Large intestine (tissue), 3 donors: ENCODE results near the gene OLFM2. TPM values are rescaled to one million over a fixed set of nuclear protein-coding genes. Genes with fewer than 3 reads are reported as not detected.

Experiments used
- DNase-seq, 2 donors: peaks; one replicate each; pipeline versions ENCODE4 v3.0.0 to v3.0.0-alpha.2; 2013
- H3K27ac ChIP-seq: one replicate; pipeline ENCODE4 v1.5.1; 2013; ENCODE audit warnings: low read length
- H3K27me3 ChIP-seq: 2 replicates; pipeline ENCODE4 v1.6.1; 2013; ENCODE audit warnings: low read length; ENCODE audit not compliant: control insufficient read depth, insufficient read depth
- H3K36me3 ChIP-seq: 2 replicates; pipeline ENCODE4 v1.6.1; 2013; ENCODE audit warnings: low read length; ENCODE audit not compliant: control insufficient read depth, insufficient read depth
- H3K4me1 ChIP-seq: one replicate; pipeline ENCODE4 v1.6.1; 2013; ENCODE audit warnings: low read length; ENCODE audit not compliant: control insufficient read depth, insufficient read depth
- H3K4me3 ChIP-seq: one replicate; pipeline ENCODE4 v1.5.1; 2013; ENCODE audit warnings: low read length
- H3K9me3 ChIP-seq: one replicate; pipeline ENCODE4 v1.6.1; 2013; ENCODE audit warnings: mild to moderate bottlenecking, low read depth, low read length, moderate library complexity; ENCODE audit not compliant: control insufficient read depth
- WGBS: methylation state at CpG from one replicate; pipeline ENCODE4 v1.1.5; 2013; ENCODE audit warnings: low lambda C conversion rate; ENCODE audit not compliant: insufficient coverage; 5-methylcytosine and 5-hydroxymethylcytosine counted together
- polyA plus RNA-seq: library from polyadenylated mRNA; unstranded; fragments of 120-200 nt; gene quantifications from one replicate; pipeline ENCODE4 v1.2.1, GENCODE V29; 2013

The OLFM2 gene
- polyA plus RNA-seq, 1 donor: 15.9 TPM

- DNase-seq: no peak
- H3K9me3 ChIP-seq: no peaks in the 10 kb centered on the region
- no CpG with 5 or more reads among the region's 10 CpGs for WGBS
These were observed 53.0 kb downstream of the OLFM2 start for GRCh38 chr19:9883231-9883758.

GRCh38 chr19:9881720-9882119, 54.6 kb downstream of the OLFM2 start:
- H3K4me3 ChIP-seq: no peak overlapping the region
- DNase-seq: no peak
- WGBS: 100% methylated on average over 4 of the region's 9 CpGs

More at GRCh38 chr19:9883231-9883758, 53.0 kb downstream of the OLFM2 start:
- Histone ChIP-seq H3K4me1 (no peaks in the 10 kb centered on the region), H3K4me3 (no peak overlapping the region), H3K27me3 (no peaks in the 10 kb centered on the region), H3K27ac (no peak overlapping the region), H3K36me3 (no peaks in the 10 kb centered on the region)

DNA sequence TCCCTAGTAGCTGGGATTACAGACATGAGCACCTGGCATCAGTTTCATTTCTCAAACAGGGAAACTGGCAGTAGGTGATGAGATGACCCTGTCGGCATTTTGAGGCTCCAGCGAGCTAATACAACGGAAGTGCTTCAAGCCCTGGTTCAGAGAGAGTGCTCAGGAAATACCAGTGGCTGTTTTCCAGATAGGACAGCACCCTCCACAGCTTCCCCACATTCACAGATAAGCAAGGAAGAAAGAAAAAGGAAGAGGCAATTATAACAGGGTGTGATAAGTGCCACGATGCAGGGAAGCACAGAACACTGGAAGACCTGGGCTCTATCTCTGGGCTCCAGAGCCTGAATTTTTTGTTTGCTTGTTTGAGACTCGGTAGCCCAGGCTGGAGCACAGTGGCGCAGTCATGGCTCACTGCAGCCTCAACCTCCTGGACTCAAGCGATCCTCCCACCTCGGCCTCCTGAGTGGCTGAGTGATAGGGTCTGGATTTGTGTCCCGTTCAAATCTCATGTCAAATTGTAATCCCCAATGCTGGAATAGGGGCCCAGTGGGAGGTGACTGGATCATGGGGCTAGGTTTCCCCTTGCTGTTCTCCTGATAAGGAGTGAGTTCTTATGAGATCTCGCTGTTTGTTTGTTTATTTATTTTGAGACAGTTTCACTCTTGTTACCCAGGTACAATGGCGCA, 57.7 kb downstream of the OLFM2 start:
- H3K4me1 ChIP-seq: no peaks in the 10 kb centered on the region
- no peak for DNase-seq
- H3K4me3 ChIP-seq: no peak overlapping the region
- no peaks in the 10 kb centered on the region for H3K27me3 ChIP-seq
- no CpG with 5 or more reads among the region's 11 CpGs for WGBS
- H3K36me3 ChIP-seq: no peaks in the 10 kb centered on the region
- H3K9me3 ChIP-seq: no peaks in the 10 kb centered on the region
- H3K27ac ChIP-seq: no peak overlapping the region

More at GRCh38 chr19:9881720-9882119, 54.6 kb downstream of the OLFM2 start:
- Histone ChIP-seq H3K9me3 (no peaks in the 10 kb centered on the region), H3K4me1 (no peaks in the 10 kb centered on the region), H3K27me3 (no peaks in the 10 kb centered on the region), H3K36me3 (no peaks in the 10 kb centered on the region), H3K27ac (no peak overlapping the region)

- H3K4me3 ChIP-seq: no peak overlapping the region
- no peaks in the 10 kb centered on the region for H3K4me1 ChIP-seq
- no peaks in the 10 kb centered on the region for H3K9me3 ChIP-seq
- no peak for DNase-seq
- no CpG with 5 or more reads among the region's 10 CpGs for WGBS
- H3K27me3 ChIP-seq: no peaks in the 10 kb centered on the region
- no peak overlapping the region for H3K27ac ChIP-seq
- H3K36me3 ChIP-seq: no peaks in the 10 kb centered on the region
These were observed 58.4 kb downstream of the OLFM2 start for GRCh38 chr19:9877780-9878510.

DNA sequence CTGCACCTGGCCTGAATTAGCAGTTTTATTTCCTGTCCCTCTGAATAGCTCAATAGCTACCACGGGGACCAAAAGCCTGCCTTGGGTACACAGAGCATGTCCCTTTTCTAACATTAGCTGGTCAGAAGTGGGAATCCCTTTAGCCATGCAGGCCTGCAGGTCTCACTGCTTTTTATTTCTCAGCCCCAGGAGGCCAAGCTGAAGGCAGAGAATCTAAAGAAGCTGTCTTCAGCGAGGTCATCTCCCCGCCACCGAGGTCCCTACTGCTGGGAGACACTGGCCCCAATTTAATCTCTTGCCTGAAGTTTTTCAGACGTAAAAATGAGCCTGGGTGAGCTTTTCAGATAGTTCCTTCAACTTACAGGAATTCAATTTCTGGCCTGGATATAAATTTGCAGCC, 60.5 kb downstream of the OLFM2 start:
- no peak overlapping the region for H3K4me3 ChIP-seq
- WGBS: no CpG with 5 or more reads among the region's 5 CpGs
- H3K9me3 ChIP-seq: no peaks in the 10 kb centered on the region
- no peak overlapping the region for H3K27ac ChIP-seq
- H3K27me3 ChIP-seq: no peaks in the 10 kb centered on the region
- H3K4me1 ChIP-seq: no peaks in the 10 kb centered on the region
- DNase-seq: no peak
- H3K36me3 ChIP-seq: no peaks in the 10 kb centered on the region

DNA sequence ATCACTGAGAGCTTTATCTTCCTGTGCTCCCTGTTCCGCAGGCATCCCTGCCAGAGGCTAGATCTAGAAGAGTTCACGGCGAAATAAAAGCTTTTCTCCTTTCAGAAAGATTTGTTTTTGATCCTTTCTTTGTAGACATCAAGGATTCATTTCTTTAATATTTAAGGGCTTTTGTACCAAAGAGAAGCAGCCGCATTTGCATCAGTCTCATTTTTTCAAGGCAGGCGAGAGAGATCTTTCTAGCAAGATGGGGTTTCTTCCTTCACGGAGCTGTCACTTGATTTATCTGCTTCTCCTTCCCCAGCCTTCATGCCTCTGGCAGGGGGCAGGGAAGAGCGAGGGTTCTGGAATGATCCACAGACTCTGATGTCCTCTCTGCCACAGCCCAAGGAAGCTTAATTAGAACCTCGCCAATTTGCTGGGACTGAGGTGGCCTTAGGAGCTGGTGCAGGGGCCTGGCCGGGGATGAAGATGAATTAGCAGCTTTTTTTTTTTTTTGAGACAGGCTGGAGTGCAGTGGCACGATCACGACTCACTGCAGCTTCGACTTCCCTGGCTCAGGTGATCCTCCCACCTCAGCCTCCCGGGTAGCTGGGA, 61.2 kb downstream of the OLFM2 start:
- no peak overlapping the region for H3K27ac ChIP-seq
- H3K4me1 ChIP-seq: no peaks in the 10 kb centered on the region
- WGBS: 60% methylated on average over 2 of the region's 13 CpGs
- H3K9me3 ChIP-seq: no peaks in the 10 kb centered on the region
- H3K36me3 ChIP-seq: no peaks in the 10 kb centered on the region
- H3K27me3 ChIP-seq: no peaks in the 10 kb centered on the region
- no peak for DNase-seq
- H3K4me3 ChIP-seq: no peak overlapping the region

DNA sequence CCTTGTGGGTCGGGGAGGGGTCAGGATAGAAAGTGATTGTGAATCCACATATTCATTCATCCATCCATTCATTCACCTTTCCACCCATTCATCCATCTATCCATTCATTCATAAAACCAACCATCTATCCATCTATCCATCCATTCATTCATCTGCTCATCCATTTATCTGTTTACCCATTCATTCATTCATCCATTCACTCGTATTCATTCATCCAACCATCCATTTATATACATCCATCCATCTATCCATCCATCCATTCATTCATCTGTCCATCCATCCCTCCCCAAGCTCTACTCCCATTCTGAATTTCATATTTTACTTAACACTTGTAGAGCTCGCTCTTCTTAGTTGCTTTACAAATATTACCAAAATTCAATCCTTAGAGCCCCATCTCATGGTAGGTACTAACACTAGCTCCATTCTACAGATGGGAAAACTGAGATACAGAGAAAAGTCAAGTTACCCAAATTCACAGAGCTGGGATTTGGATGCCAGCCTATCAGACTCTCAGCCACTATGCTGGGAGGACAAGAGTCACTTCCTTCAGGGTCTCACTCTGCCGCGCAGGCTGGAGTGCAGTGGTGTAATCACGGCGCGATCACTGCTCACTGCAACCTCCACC, 63.6 kb downstream of the OLFM2 start:
- no peak overlapping the region for H3K27ac ChIP-seq
- no peaks in the 10 kb centered on the region for H3K36me3 ChIP-seq
- no peak for DNase-seq
- H3K4me1 ChIP-seq: no peaks in the 10 kb centered on the region
- WGBS: 79% methylated on average over 2 of the region's 8 CpGs
- no peaks in the 10 kb centered on the region for H3K27me3 ChIP-seq
- no peak overlapping the region for H3K4me3 ChIP-seq
- no peaks in the 10 kb centered on the region for H3K9me3 ChIP-seq

DNA sequence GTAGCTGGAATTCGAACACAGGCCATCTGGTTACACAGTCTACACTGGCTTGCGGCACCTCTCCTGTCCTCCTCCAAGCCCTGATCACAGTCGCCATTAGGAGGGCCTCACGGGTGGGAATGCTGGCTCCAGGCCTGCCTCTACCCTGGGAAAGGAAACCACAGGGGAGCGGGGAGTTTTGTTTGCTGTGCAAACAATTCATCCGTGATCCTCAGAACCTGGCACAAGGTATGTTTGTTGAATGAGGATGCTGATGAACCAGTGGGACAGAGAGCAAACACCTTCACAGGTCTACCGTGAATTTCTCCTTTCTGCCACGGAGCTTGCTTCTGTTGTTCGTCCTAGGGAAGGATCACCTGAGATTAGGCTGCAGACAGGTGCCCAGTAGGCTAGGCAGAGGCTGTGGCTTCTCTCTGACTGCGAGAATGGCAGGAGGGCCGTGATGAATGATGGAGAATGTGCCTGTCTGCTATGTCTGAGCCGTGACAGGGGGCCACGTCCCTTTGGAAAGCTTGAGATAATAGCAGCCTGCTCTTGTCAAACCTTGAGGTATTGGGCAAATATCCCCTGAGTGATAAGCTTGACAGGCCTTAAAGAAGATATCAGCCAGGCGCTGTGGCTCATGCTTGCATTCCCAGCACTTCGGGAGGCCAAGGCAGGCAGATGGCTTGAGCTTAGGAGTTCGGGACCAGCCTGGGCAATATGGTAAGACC, 64.5 kb downstream of the OLFM2 start:
- no CpG with 5 or more reads among the region's 16 CpGs for WGBS
- no peaks in the 10 kb centered on the region for H3K36me3 ChIP-seq
- no peak for DNase-seq

GRCh38 chr19:9868983-9869617, 67.2 kb downstream of the OLFM2 start:
- no peak overlapping the region for H3K4me3 ChIP-seq
- H3K27me3 ChIP-seq: no peaks in the 10 kb centered on the region
- no peak overlapping the region for H3K27ac ChIP-seq
- H3K9me3 ChIP-seq: no peaks in the 10 kb centered on the region
- 100% methylated on average over 1 of the region's 7 CpGs for WGBS
- no peaks in the 10 kb centered on the region for H3K36me3 ChIP-seq
- H3K4me1 ChIP-seq: no peaks in the 10 kb centered on the region
- DNase-seq: no peak

More for the DNA sequence above, 64.5 kb downstream of the OLFM2 start:
- H3K4me3 ChIP-seq: no peak overlapping the region
- H3K27me3 ChIP-seq: no peaks in the 10 kb centered on the region
- H3K27ac ChIP-seq: no peak overlapping the region
- no peaks in the 10 kb centered on the region for H3K9me3 ChIP-seq
- H3K4me1 ChIP-seq: no peaks in the 10 kb centered on the region
